Measurements from ENCODE around the gene HSPA1L.

DNA sequence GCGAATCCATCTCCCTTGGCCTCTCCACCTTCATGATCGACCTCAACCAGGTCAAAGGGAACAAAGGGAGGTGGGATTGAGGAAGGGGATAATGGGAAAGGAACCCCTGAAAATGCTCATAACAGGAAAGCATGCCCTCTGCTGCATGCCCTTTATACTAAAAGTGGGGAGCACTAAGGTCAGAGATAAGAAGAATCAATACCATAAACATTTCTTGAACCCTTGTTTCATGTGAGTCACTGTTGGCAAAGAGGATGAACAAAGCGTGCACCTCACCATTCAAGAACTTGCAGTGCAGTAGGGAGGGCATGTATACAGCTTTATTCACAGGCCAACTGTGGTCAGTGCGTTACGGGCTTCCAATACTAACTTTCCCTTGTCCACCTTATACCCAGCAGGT lies 54.3 kb downstream of the HSPA1L start:
- TF ChIP-seq, protein P1, sequence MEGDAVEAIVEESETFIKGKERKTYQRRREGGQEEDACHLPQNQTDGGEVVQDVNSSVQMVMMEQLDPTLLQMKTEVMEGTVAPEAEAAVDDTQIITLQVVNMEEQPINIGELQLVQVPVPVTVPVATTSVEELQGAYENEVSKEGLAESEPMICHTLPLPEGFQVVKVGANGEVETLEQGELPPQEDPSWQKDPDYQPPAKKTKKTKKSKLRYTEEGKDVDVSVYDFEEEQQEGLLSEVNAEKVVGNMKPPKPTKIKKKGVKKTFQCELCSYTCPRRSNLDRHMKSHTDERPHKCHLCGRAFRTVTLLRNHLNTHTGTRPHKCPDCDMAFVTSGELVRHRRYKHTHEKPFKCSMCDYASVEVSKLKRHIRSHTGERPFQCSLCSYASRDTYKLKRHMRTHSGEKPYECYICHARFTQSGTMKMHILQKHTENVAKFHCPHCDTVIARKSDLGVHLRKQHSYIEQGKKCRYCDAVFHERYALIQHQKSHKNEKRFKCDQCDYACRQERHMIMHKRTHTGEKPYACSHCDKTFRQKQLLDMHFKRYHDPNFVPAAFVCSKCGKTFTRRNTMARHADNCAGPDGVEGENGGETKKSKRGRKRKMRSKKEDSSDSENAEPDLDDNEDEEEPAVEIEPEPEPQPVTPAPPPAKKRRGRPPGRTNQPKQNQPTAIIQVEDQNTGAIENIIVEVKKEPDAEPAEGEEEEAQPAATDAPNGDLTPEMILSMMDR (IDR thresholded peaks at IDR 0.05; ENCODE audit: insufficient read depth, low read depth, low read length), result no peak
- TF ChIP-seq EZH2 (IDR thresholded peaks at IDR 0.05; ENCODE audit: insufficient read depth, low read length), result no peak

Data from astrocyte (in vitro differentiated cells and primary cell).